HEK293 (cell line): ENCODE data around the gene NRSN2.

ENCODE experiments used
- EGR2 ChIP-seq: fragments of 450-650 bp; formaldehyde crosslinking; IDR thresholded peaks from 2 replicates; pipeline ENCODE4 v1.5.1; 2016; ENCODE audit warnings: low read depth, missing biosample characterization, missing genetic modification characterization
- GLI4 ChIP-seq: fragments of 450-650 bp; formaldehyde crosslinking; IDR thresholded peaks from 2 replicates; pipeline ENCODE4 v1.5.1; 2016; ENCODE audit warnings: missing biosample characterization, missing genetic modification characterization
- KLF1 ChIP-seq: fragments of 450-650 bp; formaldehyde crosslinking; IDR thresholded peaks from 2 replicates; pipeline ENCODE4 v1.5.1; 2016; ENCODE audit warnings: missing biosample characterization, missing genetic modification characterization
- KLF8 ChIP-seq: fragments of 450-650 bp; formaldehyde crosslinking; IDR thresholded peaks from 2 replicates; pipeline ENCODE4 v1.5.1; 2016; ENCODE audit warnings: missing biosample characterization, missing genetic modification characterization
- OSR2 ChIP-seq: fragments of 450-650 bp; formaldehyde crosslinking; IDR thresholded peaks from 2 replicates; pipeline ENCODE4 v1.5.1; 2016; ENCODE audit warnings: missing biosample characterization, missing genetic modification characterization
- PRDM1 ChIP-seq: fragments of 450-650 bp; formaldehyde crosslinking; IDR thresholded peaks from 2 replicates; pipeline ENCODE4; 2016; ENCODE audit warnings: missing biosample characterization, missing genetic modification characterization
- SP2 ChIP-seq: fragments of 450-650 bp; formaldehyde crosslinking; IDR thresholded peaks from 2 replicates; pipeline ENCODE4 v1.5.1; 2016; ENCODE audit warnings: missing biosample characterization, missing genetic modification characterization
- SP7 ChIP-seq: fragments of 450-650 bp; formaldehyde crosslinking; IDR thresholded peaks from 2 replicates; pipeline ENCODE4 v1.5.1; 2016; ENCODE audit warnings: missing biosample characterization, missing genetic modification characterization
- WT1 ChIP-seq: fragments of 450-650 bp; formaldehyde crosslinking; IDR thresholded peaks from 2 replicates; pipeline ENCODE4 v1.5.1; 2016; ENCODE audit warnings: missing biosample characterization, missing genetic modification characterization
- YY2 ChIP-seq: fragments of 450-650 bp; formaldehyde crosslinking; IDR thresholded peaks from 2 replicates; pipeline ENCODE4 v1.5.1; 2016; ENCODE audit warnings: missing biosample characterization, missing genetic modification characterization
- ZBTB17 ChIP-seq: fragments of 450-650 bp; formaldehyde crosslinking; IDR thresholded peaks from 2 replicates; pipeline ENCODE4 v1.5.1; 2016; ENCODE audit warnings: missing biosample characterization, missing genetic modification characterization
- ZBTB48 ChIP-seq: fragments of 450-650 bp; formaldehyde crosslinking; IDR thresholded peaks from 2 replicates; pipeline ENCODE4 v1.5.1; 2016; ENCODE audit warnings: missing biosample characterization, missing genetic modification characterization
- ZBTB7A ChIP-seq: fragments of 450-650 bp; formaldehyde crosslinking; IDR thresholded peaks from 2 replicates; pipeline ENCODE4 v1.5.1; 2016; ENCODE audit warnings: low read depth, missing biosample characterization, missing genetic modification characterization
- ZBTB8A ChIP-seq: fragments of 450-650 bp; formaldehyde crosslinking; IDR thresholded peaks from 2 replicates; pipeline ENCODE4 v1.5.1; 2016; ENCODE audit warnings: missing biosample characterization, missing genetic modification characterization
- ZFP37 ChIP-seq: fragments of 450-650 bp; formaldehyde crosslinking; IDR thresholded peaks from 2 replicates; pipeline ENCODE4 v1.5.1; 2016; ENCODE audit warnings: missing biosample characterization, missing genetic modification characterization
- ZNF138 ChIP-seq: fragments of 450-650 bp; formaldehyde crosslinking; IDR thresholded peaks from 2 replicates; pipeline ENCODE4 v1.5.1; 2016; ENCODE audit warnings: missing biosample characterization, missing genetic modification characterization, borderline replicate concordance
- ZNF169 ChIP-seq: fragments of 450-650 bp; formaldehyde crosslinking; IDR thresholded peaks from 2 replicates; pipeline ENCODE4 v1.5.1; 2016; ENCODE audit warnings: missing biosample characterization, missing genetic modification characterization
- ZNF174 ChIP-seq: fragments of 450-650 bp; formaldehyde crosslinking; IDR thresholded peaks from 2 replicates; pipeline ENCODE4 v1.5.0; 2017; ENCODE audit warnings: missing biosample characterization, mild to moderate bottlenecking, missing genetic modification characterization
- ZNF223 ChIP-seq: fragments of 450-650 bp; formaldehyde crosslinking; IDR thresholded peaks from 2 replicates; pipeline ENCODE4 v1.5.1; 2016; ENCODE audit warnings: missing biosample characterization, missing genetic modification characterization
- ZNF324 ChIP-seq: fragments of 450-650 bp; formaldehyde crosslinking; IDR thresholded peaks from 2 replicates; pipeline ENCODE4 v1.5.1; 2016; ENCODE audit warnings: missing biosample characterization, missing genetic modification characterization
- ZNF354C ChIP-seq: fragments of 450-650 bp; formaldehyde crosslinking; IDR thresholded peaks from 2 replicates; pipeline ENCODE4 v1.5.1; 2016; ENCODE audit warnings: missing biosample characterization, missing genetic modification characterization, low read depth, borderline replicate concordance
- ZNF423 ChIP-seq: fragments of 450-650 bp; formaldehyde crosslinking; IDR thresholded peaks from 2 replicates; pipeline ENCODE4 v1.5.1; 2016; ENCODE audit warnings: missing biosample characterization, missing genetic modification characterization
- ZNF48 ChIP-seq: fragments of 450-650 bp; formaldehyde crosslinking; IDR thresholded peaks from 2 replicates; pipeline ENCODE4 v1.5.1; 2016; ENCODE audit warnings: missing biosample characterization, missing genetic modification characterization
- ZNF530 ChIP-seq: fragments of 450-650 bp; formaldehyde crosslinking; IDR thresholded peaks from 2 replicates; pipeline ENCODE4 v1.5.1; 2016; ENCODE audit warnings: low read depth, missing biosample characterization, missing genetic modification characterization
- ZNF555 ChIP-seq: fragments of 450-650 bp; formaldehyde crosslinking; conservative IDR thresholded peaks from 2 replicates; pipeline ENCODE4 v1.5.1; 2017; ENCODE audit warnings: missing biosample characterization, mild to moderate bottlenecking, missing genetic modification characterization, inconsistent platforms
- ZNF626 ChIP-seq: fragments of 450-650 bp; sonication (Bioruptor Pico); formaldehyde crosslinking; IDR thresholded peaks from 2 replicates; pipeline ENCODE4 v1.5.1; 2018; ENCODE audit warnings: missing biosample characterization, missing genetic modification characterization, inconsistent platforms
- ZNF670 ChIP-seq: fragments of 450-650 bp; formaldehyde crosslinking; IDR thresholded peaks from 2 replicates; pipeline ENCODE4 v1.5.1; 2016; ENCODE audit warnings: missing biosample characterization, missing genetic modification characterization, low read depth
- ZNF701 ChIP-seq: fragments of 450-650 bp; formaldehyde crosslinking; IDR thresholded peaks from 2 replicates; pipeline ENCODE4 v1.5.1; 2016; ENCODE audit warnings: missing biosample characterization, missing genetic modification characterization
- ZNF785 ChIP-seq: fragments of 450-650 bp; formaldehyde crosslinking; IDR thresholded peaks from 2 replicates; pipeline ENCODE4 v1.5.1; 2016; ENCODE audit warnings: missing biosample characterization, missing genetic modification characterization
- ZNF830 ChIP-seq: fragments of 450-650 bp; IDR thresholded peaks from 2 replicates; pipeline ENCODE4 v1.5.0; 2018; ENCODE audit warnings: missing biosample characterization, missing genetic modification characterization, low read depth, mild to moderate bottlenecking, moderate library complexity
- TF ChIP-seq, protein P1 (sequence below): fragments of 450-650 bp; formaldehyde crosslinking; IDR thresholded peaks from 2 replicates; pipeline ENCODE4 v1.5.1; 2016; ENCODE audit warnings: missing biosample characterization, missing genetic modification characterization
- TF ChIP-seq, protein P2 (sequence below): fragments of 450-650 bp; formaldehyde crosslinking; IDR thresholded peaks from 2 replicates; pipeline ENCODE4 v1.5.1; 2016; ENCODE audit warnings: missing biosample characterization, missing genetic modification characterization
- TF ChIP-seq, protein P3 (sequence below): fragments of 450-650 bp; formaldehyde crosslinking; IDR thresholded peaks from 2 replicates; pipeline ENCODE4 v1.5.1; 2016; ENCODE audit warnings: missing biosample characterization, missing genetic modification characterization
- TF ChIP-seq, protein P4 (sequence below): fragments of 450-650 bp; formaldehyde crosslinking; IDR thresholded peaks from 2 replicates; pipeline ENCODE4 v1.5.1; 2017; ENCODE audit warnings: missing biosample characterization, mild to moderate bottlenecking, missing genetic modification characterization, moderate library complexity
- TF ChIP-seq, protein P5 (sequence below): fragments of 450-650 bp; formaldehyde crosslinking; IDR thresholded peaks from 2 replicates; pipeline ENCODE4 v1.5.1; 2017; ENCODE audit warnings: missing biosample characterization, missing genetic modification characterization

NRSN2 gene

DNA sequence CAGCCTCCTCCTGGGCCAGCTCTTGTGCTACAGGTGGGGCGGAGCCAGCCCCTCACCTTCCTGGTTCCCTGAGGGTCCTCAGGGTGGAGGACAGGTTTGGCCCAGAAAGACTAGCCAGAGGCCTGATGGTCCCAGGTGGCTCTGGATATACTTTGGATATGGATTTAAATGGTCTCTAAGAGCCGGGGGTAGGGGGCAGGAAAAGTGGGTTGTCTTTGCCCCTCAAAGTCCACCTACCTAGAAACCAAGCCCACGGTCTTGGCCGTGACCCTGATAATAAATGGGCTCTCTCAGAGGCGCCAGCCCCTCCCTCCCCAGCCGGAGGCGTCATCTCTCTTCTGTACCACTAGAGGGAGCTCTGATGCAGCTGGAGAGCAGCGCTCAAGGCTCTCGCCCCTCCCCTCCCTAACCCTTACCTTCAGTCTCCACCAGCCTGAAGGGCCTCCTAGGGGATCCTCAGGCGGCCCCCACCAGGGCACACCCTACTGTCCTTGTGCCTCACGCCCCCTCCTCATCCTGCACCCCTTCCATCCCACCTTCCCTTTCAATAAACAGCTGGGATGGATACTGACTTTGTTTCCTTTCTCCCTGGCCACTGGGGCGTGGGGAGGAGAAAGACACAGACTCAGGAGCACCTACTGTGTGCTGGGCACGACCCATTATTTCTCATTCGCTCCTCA is 7.5 kb downstream of the NRSN2 start (continued):
- TF ChIP-seq ZNF830 (tag by site-specific recombination) = no peak
- 0 out of 2 replicates have a peak, but pooled peaks have one; percentile 12 for TF ChIP-seq ZBTB17 (tag by site-specific recombination)
- TF ChIP-seq ZNF354C (tag by site-specific recombination) = no peak
- TF ChIP-seq ZNF701 (tag by site-specific recombination) = no peak
- no peak for TF ChIP-seq YY2
- TF ChIP-seq, protein P1, sequence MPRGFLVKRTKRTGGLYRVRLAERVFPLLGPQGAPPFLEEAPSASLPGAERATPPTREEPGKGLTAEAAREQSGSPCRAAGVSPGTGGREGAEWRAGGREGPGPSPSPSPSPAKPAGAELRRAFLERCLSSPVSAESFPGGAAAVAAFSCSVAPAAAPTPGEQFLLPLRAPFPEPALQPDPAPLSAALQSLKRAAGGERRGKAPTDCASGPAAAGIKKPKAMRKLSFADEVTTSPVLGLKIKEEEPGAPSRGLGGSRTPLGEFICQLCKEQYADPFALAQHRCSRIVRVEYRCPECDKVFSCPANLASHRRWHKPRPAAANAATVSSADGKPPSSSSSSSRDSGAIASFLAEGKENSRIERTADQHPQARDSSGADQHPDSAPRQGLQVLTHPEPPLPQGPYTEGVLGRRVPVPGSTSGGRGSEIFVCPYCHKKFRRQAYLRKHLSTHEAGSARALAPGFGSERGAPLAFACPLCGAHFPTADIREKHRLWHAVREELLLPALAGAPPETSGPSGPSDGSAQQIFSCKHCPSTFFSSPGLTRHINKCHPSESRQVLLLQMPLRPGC = no peak
- TF ChIP-seq ZNF670 (tag by site-specific recombination) = no peak
- no peak for TF ChIP-seq ZNF169 (tag by site-specific recombination)
- peak; percentile 25; the same call in 1 of the 2 replicates for TF ChIP-seq ZBTB8A (tag by site-specific recombination)
- TF ChIP-seq EGR2 (tag by site-specific recombination) = no peak
- TF ChIP-seq ZNF530 (tag by site-specific recombination) = no peak
- no peak for TF ChIP-seq ZNF423 (tag by site-specific recombination)
- TF ChIP-seq SP7 (tag by site-specific recombination) = no peak
- no peak for TF ChIP-seq SP2
- no peak for TF ChIP-seq ZFP37 (tag by site-specific recombination)
- TF ChIP-seq, protein P2, sequence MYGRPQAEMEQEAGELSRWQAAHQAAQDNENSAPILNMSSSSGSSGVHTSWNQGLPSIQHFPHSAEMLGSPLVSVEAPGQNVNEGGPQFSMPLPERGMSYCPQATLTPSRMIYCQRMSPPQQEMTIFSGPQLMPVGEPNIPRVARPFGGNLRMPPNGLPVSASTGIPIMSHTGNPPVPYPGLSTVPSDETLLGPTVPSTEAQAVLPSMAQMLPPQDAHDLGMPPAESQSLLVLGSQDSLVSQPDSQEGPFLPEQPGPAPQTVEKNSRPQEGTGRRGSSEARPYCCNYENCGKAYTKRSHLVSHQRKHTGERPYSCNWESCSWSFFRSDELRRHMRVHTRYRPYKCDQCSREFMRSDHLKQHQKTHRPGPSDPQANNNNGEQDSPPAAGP (tag by site-specific recombination) = peak; percentile 82
- no peak for TF ChIP-seq ZNF174
- TF ChIP-seq ZNF555 (tag by site-specific recombination) = no peak
- no peak for TF ChIP-seq ZNF223 (tag by site-specific recombination)
- peak; percentile 40; the same call in 1 of the 2 replicates for TF ChIP-seq KLF8
- TF ChIP-seq PRDM1 (tag by site-specific recombination) = no peak
- TF ChIP-seq, protein P3, sequence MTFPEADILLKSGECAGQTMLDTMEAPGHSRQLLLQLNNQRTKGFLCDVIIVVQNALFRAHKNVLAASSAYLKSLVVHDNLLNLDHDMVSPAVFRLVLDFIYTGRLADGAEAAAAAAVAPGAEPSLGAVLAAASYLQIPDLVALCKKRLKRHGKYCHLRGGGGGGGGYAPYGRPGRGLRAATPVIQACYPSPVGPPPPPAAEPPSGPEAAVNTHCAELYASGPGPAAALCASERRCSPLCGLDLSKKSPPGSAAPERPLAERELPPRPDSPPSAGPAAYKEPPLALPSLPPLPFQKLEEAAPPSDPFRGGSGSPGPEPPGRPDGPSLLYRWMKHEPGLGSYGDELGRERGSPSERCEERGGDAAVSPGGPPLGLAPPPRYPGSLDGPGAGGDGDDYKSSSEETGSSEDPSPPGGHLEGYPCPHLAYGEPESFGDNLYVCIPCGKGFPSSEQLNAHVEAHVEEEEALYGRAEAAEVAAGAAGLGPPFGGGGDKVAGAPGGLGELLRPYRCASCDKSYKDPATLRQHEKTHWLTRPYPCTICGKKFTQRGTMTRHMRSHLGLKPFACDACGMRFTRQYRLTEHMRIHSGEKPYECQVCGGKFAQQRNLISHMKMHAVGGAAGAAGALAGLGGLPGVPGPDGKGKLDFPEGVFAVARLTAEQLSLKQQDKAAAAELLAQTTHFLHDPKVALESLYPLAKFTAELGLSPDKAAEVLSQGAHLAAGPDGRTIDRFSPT (tag by site-specific recombination) = no peak
- no peak for TF ChIP-seq ZNF785 (tag by site-specific recombination)
- TF ChIP-seq ZBTB48 (tag by site-specific recombination) = peak; percentile 58; the same call in 1 of the 2 replicates
- 0 out of 2 replicates have a peak, but pooled peaks have one; percentile 41 for TF ChIP-seq KLF1 (tag by site-specific recombination)
- TF ChIP-seq GLI4 (tag by site-specific recombination) = no peak
- 0 out of 2 replicates have a peak, but pooled peaks have one; percentile 27 for TF ChIP-seq WT1
- TF ChIP-seq, protein P4, sequence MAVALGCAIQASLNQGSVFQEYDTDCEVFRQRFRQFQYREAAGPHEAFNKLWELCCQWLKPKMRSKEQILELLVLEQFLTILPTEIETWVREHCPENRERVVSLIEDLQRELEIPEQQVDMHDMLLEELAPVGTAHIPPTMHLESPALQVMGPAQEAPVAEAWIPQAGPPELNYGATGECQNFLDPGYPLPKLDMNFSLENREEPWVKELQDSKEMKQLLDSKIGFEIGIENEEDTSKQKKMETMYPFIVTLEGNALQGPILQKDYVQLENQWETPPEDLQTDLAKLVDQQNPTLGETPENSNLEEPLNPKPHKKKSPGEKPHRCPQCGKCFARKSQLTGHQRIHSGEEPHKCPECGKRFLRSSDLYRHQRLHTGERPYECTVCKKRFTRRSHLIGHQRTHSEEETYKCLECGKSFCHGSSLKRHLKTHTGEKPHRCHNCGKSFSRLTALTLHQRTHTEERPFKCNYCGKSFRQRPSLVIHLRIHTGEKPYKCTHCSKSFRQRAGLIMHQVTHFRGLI = no peak
- TF ChIP-seq OSR2 (tag by site-specific recombination) = no peak
- no peak for TF ChIP-seq ZNF138 (tag by site-specific recombination)
- 0 out of 2 replicates have a peak, but pooled peaks have one; percentile 7 for TF ChIP-seq ZBTB7A (tag by site-specific recombination)
- no peak for TF ChIP-seq ZNF626 (tag by site-specific recombination)
- no peak for TF ChIP-seq ZNF324 (tag by site-specific recombination)
- TF ChIP-seq, protein P5, sequence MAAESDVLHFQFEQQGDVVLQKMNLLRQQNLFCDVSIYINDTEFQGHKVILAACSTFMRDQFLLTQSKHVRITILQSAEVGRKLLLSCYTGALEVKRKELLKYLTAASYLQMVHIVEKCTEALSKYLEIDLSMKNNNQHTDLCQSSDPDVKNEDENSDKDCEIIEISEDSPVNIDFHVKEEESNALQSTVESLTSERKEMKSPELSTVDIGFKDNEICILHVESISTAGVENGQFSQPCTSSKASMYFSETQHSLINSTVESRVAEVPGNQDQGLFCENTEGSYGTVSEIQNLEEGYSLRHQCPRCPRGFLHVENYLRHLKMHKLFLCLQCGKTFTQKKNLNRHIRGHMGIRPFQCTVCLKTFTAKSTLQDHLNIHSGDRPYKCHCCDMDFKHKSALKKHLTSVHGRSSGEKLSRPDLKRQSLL (tag by site-specific recombination) = peak; percentile 34; the same call in 1 of the 2 replicates
- no peak for TF ChIP-seq ZNF48 (tag by site-specific recombination)
